GM21737 (cell line): ENCODE data around the gene NUAK1.

ENCODE experiments used
- ATAC-seq: cut with Tn5 transposase; IDR thresholded peaks from one replicate; pipeline ENCODE4 v1.9.1; 2021; ENCODE audit warnings: mild to moderate bottlenecking, moderate library complexity; ENCODE audit not compliant: unreplicated experiment

NUAK1 gene

DNA sequence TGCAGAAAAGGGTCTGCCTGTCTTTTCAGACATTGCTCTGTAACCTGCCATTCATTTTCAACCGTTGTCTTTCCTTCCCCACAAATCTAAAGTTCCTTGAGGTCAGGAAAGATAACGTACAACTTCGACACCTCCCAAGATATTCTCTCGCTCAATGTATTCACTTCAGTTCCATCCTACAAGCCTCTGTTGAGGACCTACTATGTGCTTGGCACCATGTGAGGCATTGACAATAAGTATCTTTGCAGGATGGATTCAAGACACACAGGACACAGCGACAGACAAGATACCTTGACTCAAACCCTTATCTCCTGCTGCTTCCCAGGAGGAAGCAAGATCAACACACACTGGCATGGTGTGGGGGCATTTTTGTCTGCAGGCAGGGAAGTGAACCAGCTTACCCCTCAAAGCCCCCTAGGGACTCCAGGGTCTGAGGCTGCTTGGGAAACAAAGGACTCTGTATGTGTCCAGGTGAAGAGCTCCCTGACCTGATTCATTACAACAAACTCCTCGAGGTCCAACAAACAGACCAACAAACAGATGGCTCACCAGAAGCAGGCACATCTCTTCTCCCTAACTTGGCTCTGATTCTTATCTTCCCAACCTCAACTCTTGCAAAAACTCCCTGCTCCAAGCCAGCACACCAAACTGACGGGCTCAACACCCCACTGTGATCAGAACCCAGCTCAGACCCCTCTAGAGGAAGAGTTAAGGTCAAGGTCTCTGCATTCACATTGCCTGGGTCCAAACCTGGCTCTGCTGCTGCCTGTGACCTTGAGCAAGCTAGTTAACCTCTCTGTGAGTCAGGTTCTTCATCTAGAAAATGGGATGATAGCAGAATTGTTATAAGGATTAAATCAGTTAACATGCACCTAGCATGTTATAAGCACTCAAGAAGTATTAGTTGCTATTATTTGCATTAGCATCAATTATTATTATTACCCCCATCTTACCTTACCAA is 6.3 kb downstream of the NUAK1 start:
- no peak for ATAC-seq

DNA sequence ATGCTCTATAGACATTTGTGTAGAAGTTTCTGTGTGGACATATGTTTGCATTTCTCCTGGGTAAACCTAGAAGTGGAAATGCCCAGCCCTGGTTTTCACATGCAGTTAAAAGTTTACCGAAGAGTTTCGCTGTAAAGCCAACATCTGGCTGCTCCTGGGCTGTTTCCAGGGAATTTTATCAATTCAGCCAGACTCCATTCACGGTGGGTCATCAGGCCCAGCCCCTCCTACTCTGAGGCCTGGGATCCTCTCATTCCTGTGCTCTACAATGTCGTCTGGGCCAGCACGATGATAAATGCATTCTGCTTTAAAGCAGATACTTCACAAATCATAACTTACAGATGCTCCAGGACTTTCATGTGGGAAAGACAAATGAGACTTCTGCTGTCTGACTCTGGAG is 7.1 kb downstream of the NUAK1 start:
- ATAC-seq = no peak

DNA sequence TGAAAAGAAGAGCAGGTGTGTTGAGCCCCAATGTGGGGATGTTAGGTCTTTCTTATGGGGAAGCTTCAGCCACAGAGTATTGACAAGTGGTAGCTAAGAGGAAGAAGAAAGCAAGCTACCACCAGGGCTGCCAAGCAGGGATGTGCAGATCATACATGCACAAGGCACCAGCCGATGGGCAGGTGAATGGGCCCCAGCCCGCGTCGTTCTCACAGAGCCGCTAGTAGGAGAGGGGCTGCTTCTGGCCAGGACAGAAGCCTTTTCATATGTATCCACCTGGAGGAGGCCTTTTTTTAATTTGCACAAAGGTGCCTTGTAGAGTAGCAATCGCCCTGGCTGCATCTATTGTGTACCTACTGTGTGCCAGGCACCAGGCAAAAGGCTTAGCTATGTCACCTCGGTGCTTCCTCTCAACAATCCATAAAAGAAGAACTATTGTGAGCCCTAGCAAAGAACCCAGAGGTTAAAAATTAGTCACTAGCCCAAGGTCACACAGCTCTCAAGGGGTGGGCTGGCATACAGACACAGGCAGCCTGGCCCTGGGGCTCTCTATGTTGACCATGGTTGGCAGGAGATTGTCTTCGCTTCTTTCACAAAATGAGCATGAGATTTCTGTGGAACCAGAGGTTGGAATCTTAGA is 8.2 kb downstream of the NUAK1 start:
- no peak for ATAC-seq

DNA sequence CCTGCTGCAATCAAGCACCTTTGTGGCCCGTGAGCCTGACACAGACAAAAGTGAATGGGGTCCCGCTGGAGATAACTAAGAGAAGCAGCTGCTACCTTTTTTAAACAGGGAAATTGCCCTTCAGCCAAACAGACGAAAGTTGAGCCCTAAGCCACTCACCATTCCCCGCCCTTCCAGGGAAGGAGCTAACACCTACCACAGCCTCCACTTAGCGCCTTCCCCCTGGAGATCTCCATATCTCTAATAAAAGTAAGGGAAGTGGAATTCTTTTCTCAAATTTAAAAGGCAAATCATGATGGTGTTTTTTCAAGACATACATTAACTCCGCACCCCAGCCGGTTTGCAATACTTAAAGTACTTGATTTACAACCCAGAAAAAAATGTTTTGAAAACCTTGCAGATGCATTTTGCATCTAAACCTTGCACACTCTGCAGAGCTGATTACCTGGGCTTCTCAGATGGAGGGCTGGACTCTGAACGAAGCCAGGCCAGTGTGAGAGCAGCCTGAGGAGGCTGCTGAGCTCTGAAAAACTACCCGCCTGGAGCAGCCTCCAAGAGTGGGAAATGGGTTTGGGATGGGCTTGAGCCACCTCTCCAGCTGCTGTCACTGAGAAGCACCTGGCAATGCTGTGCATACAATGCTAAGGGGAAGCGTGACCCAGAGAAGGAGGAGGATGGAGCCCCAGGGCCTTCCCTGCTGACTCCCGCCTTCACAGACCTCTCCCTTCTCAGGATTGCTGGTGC is 10.0 kb downstream of the NUAK1 start:
- ATAC-seq = no peak

DNA sequence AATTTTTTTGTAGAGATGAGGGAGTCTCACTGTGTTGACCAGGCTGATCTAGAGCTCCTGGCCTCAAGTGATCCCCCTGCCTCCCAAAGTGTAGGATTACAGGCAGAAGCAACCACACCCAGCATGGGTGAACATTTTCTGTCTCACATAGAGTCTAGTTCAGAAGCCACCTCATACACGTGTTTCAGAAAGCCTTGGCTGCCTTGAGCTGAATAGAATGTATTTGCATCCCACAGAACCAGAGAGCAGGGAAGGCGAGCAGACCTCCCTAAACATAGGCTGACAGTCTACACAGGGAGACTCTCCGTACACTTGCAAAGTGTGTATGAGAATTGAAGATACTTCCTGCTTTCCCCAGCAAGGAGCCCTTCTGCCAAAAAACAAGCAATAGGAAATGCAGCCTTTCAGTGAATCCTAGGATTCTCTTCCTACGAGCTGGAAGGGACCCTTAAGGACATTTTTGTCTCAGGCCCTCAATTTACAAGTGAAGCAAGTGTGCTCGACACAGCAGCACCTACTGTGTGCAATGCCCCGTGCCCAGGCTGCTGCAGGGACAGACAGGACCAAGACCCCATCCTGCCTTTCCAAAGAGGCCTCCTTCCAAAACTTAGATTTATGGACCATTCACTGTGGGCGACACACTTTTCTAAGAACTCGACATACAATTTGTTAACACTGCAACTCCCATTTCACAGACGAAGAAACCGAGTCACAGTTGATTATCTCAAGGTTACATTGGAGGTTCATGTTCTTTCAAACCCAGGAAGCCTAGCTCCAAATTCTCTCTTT is 11.2 kb downstream of the NUAK1 start:
- no peak for ATAC-seq

DNA sequence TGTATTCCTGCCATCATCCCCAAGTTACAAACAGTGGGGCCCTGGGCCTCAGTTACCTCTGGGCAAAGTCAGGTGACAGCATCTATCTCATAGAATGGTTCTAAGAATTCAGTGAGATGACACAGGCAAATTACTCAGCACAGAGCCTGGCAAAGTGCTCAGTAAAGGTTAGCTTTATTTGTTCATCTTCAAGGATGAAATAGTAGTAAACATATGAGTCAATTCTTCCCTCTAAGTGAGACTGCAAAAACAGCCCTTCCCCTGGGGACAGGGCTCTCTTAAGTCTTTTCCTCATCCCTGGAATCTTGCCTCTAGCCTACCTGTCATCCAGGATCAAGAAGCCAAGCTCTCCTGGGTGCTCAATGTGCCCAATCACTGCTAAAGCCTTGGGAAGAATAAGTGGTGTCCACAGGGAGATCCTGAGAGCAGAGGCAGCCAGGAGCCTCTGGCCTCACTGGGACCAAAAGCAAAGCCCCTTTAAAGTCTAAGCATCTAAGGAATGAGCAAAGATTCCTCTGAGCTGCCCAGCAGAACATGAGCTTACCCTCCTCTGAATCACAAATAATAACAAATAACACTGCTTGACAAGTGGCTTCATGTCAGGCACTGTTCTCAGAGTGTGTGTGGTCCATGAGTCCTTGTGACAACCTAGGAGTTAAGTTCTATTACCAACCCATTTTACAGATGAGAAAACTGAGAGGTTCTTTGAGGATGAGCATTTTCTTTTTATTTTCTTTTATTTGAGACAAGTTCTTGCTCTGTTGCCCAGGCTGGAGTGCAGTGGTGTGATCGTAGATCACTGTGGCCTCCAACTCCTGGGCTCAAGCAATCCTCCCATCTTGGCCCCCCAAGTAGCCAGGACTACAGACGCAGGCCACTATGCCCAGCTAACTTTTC is 12.1 kb downstream of the NUAK1 start:
- no peak for ATAC-seq

DNA sequence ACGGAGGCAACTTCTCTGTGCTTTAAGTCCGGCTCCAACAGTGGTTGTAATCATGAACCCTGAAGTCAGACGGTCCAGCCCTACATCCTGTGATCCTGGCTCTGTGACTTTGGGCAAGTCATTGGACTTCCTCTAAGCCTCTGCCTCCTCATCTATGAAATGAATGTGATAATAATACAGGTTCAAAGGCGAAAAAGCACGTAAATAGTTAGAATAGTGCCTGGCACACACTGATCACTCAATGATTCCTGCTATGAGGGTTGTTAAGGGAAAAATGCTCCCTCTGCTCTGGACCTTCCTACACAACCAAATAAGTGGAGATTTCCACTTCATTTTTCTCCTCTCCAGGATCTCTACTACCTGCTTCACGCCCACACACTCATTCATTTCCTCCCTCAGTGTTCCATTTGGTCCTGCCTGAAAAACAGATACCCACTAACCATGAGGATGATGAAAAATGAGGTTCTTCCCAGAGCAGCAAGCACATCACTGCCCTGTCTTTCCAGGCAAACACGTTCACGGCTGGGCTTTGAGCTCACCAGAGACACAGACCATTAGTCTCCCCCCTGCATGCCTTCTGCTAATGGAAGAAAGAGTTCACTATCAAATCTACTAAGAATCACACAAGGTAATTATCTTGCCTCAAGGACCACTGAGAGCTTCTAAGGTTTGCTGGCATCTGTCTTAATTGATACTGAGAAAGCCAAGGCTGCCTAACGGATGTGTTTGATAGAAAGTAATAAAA is 13.2 kb downstream of the NUAK1 start:
- ATAC-seq = no peak

DNA sequence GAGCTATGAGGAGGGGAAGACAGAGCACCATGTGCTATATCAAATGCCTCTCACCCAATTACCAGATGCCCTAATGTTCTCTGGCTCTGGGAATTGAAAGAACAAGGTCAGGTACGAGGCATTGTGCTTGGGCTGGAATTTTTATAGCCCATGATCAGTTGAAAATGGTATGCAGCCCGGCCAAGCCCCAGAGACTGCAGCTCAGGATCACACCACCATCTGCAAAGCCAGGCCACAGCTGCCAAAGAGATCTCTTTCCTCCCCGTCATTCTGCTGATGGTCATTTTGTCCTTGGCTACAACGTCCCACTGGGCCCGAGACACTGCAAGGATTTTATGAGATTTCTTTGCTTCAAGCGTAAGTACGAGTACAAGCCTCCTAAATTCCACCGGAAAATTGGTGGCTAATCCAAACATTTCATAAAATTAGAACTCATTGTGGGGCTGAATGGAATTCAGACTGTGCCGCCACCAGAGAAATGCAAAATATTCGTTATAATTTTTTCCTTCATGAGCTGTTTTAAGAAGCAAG is 15.1 kb downstream of the NUAK1 start:
- no peak for ATAC-seq

DNA sequence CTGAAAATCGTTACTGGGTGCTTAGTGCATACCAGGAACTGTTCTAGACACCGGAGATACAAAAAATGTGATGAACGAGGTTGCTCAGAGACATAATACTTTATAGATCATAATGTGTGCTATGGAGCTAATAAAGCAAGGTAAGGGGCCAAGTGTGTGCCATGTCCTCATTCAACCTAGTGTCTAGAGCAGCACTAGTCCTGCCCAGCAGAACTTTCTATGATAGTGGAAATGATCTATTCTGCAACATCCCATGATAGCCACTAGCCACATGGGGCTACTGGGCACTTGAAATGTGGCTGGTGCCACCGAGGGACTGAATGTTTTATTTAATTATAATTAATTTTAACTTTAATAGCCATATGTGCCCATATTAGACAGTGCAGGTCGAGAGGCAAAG is 15.6 kb downstream of the NUAK1 start:
- ATAC-seq = no peak

DNA sequence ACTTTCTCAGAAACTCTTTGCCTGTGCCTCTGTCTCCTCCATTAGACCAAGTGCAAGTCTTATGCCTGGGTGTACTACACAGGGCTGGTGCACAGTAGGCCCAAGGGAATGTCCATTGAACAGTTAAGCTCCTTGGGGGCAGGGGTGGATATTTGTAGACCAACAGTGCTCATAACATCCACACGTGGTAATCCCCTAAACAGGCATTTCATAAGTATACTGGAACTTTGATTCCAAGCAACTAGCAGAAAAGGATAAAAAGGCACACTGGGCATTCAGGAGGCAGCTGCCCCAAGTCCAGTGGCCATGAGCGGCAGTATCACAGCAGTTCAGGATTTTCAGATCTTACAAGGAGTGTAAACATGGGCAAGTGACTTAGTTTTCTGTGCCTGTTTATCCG is 16.8 kb downstream of the NUAK1 start:
- ATAC-seq = no peak

DNA sequence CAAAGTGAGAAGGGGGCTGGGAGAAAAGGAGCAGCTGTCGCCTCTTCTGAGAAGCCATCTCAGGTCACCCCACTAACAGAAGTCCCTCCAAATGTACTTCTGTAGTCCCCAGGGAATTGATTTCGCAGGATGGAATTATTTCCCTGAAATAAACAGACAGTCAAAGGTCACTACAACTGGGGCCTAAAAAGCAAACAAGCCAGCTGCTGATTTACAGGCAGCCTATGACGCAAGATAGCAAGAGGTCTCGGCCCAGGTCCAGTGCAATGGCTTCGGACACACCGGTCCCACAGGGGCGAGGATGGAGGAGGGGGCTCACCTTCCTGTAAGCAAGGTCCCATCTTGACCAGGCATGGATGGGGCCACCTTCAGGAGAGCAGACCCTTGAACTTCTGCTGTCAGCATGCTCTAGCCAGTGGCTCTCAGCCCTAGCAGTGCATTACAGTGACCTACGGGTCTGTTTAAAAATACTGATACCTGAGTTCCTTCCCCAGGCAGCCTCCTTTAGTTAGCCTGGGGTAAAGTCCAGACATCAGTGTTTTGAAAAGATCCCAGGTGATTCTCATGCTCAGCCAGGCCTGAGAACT is 18.1 kb downstream of the NUAK1 start:
- ATAC-seq = no peak

DNA sequence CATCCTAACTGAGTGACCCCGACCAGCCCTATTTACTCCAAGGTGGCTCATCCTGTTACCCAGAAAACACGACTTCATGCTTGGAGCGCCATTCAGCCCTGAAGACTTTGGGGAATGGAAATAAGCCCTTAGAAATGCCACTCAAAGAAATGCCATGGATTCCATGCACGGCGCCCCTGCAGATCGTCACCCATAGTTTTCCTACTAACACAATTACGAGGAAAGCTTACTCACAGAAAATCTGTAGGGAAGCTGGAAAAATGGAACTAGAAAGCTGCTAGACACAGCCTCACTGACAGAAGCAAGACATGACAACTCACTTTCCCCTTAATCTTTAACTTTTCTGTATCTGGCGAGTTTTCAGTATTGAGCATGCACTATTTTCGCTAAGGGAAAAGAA is 19.5 kb downstream of the NUAK1 start:
- no peak for ATAC-seq

DNA sequence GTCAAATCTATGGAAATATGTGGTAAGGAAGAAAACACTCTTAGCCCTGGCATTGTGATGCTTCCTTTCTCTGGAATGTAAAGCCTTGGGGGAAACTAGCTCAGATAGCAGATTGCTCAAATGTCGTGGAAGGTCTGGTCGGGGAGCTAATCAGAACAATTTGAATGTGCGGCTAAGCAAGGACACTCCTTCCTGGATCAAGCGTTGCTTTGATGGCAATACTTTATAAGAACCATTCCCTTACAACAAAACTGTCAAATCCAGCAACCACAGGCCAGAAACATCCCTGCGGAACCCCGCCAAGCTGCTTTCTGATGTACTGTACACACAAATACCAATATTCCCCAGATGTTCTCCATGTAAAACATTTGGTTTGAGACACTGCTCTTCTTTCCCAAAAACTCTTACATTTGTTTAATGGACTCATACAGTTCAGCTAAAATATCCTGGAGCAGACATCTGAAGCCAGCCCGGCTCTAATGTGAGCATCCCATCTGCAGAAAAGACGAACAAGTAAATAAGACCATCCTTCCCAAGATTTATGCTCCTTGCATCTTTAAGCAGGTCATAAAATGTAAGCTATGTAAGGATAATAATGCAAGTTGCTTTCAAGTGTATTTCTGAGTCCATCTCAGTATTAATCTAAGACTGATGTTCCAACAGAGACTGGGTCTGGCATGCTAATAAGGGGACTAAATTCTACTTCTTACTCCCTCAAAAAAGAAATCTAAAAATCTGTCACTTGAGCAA is 20.2 kb downstream of the NUAK1 start:
- no peak for ATAC-seq

DNA sequence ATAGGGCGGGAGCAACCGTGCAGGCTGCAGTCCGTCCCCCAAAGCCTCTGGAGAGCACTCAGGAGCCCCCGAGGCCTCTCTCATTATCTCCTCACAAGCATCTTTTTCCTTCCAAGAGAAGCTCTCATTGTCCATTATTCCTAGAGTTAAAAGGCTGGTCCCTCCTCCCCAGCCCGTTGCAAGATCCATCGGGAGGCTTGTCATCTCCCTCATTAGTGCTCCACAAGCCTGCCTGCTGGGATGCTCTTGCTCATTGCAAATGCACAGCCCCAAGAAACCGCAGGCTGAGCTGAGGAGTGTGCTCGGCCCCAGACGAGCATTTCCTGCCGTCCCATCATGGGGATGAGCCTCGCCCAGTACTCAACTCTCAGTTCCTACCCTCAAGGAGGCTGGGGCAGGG is 23.3 kb downstream of the NUAK1 start:
- no peak for ATAC-seq

DNA sequence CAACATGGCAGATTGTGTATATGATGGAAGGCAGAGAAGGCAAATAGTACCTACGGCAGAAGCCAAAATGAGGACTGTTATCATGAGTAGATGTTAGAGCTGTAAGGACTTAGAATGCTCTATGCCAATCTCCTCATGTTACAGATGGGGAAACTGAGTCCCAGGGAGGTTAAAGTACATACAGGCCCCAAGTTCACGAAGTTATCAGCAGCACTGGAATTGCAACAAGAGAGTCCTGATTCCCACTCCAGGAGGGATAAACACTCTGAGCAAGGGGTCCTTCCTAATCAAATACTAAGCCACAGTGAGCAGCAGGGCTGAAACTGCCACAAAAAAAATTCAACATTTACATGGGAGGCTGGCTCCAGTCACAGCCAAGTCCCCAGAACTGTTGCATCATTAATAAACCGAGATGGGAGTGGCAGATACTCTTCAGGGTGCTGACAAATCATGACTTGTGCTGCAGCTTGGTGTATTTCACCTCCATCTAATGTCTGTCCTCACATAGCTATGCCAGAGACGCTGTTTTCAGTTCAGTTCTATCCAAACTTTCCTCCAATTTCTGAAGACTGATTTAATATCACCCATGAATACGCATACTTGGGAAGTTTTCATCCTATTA is 24.2 kb downstream of the NUAK1 start:
- ATAC-seq = no peak

DNA sequence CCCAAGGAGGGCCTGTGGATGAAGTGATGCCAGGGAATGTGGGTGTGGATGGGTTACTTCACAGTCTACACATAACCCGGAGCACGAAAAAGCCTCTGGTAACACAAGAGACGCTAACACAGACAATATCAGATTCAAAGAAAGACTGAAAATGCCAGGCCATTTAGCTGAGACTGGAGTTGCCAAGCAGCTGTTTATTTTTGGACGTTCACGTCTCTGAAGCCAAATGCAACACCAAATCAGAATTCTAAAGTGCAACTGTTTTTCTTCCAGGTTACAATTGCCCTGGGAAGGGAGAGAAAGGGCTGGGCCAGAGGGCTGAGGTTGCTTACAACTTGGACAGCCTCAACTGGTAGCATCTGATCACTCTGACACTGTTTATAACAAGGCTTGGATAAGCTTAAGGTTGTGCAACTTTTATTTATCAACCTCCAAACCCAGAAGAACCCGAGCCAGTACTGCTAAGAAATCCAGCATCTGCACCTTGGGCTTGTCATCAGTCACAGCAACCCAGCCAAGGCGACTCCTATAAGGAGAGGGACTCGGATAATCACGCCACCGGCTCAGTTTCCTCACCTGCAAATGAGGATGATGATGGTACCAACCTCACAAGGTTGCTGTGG is 24.8 kb downstream of the NUAK1 start:
- ATAC-seq = no peak

DNA sequence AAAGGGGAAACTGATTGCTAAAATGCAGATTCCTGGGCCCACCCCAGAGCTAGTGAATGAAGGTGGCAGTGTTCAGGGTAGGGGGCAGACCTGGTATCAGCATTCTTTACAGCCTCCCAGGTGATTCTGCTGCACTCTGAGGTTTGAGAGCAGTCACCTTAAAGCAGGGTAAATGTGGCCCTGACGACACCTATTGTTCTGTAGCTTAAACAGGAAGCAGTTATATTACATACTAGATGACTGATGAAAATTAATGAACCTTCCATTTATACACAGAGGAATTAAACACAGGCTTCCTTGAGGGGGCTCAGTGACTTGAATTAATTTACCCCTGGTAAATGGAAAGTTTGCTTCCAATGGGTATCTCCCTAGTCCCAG is 25.3 kb downstream of the NUAK1 start:
- no peak for ATAC-seq
